GM10248 (cell line): ENCODE data around the gene TRRAP.

Source experiments
- CTCF ChIA-PET: fragments of 300-600 bp; sonication (Branson Sonifier 250); formaldehyde crosslinking; extraction: SDS; loops from one replicate; lab custom pipeline; 2021; ENCODE audit warnings: antibody characterized with exemption; lab: Yijun Ruan, JAX
- POLR2A ChIA-PET: fragments of 350-650 bp; sonication (Branson Sonifier 250); formaldehyde crosslinking; extraction: SDS; loops from one replicate; lab custom pipeline; 2020; ENCODE audit warnings: antibody characterized with exemption; lab: Yijun Ruan, JAX
- DNase-seq: peaks from one replicate; pipeline ENCODE4 v3.0.0; 2012; ENCODE audit errors: extremely low spot score
- TF ChIP-seq, protein P1 (sequence below): IDR thresholded peaks from 2 replicates; pipeline ENCODE4 v1.5.1; 2012; ENCODE audit warnings: mild to moderate bottlenecking, low read depth; ENCODE audit errors: extremely low read depth, missing control alignments, control extremely low read depth

TRRAP gene

DNA sequence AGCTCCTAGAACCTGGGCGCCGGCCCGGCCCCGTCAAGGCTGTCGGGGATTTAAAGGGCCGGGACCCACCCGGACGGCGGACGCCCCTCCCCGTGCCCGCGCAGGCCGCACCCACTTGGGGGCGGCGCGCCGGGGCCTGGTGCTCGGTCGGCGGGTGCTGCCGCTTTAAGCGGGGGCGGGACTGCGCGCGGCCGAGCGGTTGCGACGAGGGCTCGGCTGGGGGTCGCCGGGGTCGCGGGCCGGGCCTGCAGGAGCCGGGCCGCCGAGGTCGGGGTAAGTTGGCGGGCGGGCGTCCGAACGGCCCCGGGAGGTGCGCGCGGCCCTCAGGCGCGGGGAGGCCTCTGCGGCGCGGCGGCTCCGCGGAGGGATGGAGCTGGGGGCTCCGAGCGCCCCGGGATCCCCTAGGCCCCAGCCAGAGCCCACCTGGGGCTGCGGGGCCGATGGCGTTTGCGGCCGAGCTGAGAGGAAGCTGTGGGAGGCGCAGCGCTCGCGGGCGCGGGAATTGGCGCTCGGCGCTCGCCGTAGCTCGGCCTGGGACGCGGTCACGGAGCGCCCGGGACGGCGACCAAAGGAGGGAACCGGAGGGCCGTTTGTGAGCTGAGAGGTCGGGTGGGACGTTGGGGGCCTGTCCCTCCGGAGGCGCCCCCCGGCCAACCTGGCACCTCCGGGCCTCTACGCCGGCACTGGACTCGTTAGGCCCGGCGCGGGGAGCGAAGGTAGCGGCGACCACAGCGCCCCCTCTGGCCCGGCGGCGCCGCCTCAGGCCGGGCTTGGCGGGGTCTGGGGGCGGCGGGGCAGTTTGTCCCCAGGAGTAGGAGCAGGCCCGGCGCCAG is at the start of gene TRRAP:
Gene TRRAP (plus strand): TSS at position 168 of the 833 bp plus-strand sequence. CDS start 2,619 bp downstream, outside the sequence.
- ChIA-PET POLR2A (interaction anchor here (0.5 to 0.7 kb wide), 3 partner anchors 39 to 1774 kb away, joined by 3 to 5 read pairs (median 3); no protein-coding TSS in a partner anchor), CTCF (interaction anchor here (0.7 to 2.2 kb wide), 20 partner anchors 9 to 548 kb away, joined by 3 to 13 read pairs (median 4); partner anchors contain the start of gene BAIAP2L1)
- TF ChIP-seq, protein P1, sequence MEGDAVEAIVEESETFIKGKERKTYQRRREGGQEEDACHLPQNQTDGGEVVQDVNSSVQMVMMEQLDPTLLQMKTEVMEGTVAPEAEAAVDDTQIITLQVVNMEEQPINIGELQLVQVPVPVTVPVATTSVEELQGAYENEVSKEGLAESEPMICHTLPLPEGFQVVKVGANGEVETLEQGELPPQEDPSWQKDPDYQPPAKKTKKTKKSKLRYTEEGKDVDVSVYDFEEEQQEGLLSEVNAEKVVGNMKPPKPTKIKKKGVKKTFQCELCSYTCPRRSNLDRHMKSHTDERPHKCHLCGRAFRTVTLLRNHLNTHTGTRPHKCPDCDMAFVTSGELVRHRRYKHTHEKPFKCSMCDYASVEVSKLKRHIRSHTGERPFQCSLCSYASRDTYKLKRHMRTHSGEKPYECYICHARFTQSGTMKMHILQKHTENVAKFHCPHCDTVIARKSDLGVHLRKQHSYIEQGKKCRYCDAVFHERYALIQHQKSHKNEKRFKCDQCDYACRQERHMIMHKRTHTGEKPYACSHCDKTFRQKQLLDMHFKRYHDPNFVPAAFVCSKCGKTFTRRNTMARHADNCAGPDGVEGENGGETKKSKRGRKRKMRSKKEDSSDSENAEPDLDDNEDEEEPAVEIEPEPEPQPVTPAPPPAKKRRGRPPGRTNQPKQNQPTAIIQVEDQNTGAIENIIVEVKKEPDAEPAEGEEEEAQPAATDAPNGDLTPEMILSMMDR, result peak; percentile 86
- DNase-seq, result peak; percentile 89

DNA sequence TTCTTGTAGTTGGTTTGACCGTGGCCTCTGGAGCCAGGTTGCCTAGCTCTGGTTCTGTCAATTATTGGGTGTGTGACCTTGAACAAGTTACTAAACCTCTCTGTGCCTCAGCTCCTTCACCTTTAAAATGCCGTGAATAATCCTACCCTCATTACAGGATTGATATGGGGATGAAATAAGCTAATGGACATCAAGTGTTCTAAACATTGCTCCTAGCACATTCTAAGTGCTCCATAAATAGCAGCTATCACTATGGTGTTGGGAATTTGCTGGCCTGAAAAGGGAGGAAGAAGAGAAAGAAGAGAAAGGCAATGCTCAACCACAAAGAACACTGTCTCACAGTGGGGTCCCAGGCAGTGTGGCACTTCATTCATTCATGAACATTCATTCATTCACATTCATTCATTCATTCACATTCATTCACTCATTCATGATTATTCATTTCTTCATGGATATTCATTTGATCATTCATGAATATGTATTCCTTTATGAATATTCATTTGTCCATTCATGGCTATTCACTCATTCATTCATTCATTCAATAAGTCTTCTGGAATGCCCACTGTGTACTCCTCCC is 47.3 kb upstream of the TRRAP start:
- ChIA-PET CTCF (interaction anchor here (0.6 to 17.4 kb wide), 7 partner anchors 11 to 403 kb away, joined by 3 to 358 read pairs (median 3); no protein-coding TSS in a partner anchor), POLR2A (no interaction called here)
- no peak for DNase-seq
- TF ChIP-seq, protein P1, result no peak

DNA sequence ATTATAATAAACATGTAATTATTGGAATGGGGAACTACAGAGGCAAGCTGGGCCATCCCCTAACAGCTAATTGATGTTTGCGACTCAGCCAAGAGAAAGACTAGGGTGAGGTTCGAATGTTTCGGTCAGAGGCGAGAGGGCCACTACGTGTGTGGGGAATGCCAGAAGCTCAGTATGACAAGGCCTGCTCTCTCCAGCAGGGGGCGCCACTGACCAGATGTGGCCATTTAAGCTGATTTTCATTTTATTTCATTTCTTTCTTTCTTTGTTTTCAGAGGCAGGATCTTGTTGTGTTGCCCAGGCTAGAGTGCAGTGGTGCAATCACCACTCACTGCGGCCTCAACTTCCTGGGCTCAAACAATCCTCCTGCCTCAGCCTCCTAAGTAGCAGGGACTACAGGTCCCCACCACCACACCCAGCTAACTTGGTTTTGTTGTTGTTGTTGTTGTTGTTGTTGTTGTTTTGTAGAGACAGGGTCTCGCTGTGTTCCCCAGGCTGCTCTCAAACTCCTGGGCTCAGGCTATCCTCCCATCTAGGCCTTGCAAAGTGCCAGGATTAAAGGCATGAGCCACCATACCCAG is 46.6 kb upstream of the TRRAP start:
- POLR2A ChIA-PET, result no interaction called here
- TF ChIP-seq, protein P1, result peak; percentile 32
- CTCF ChIA-PET, result interaction anchor here (0.8 to 17.4 kb wide), 8 partner anchors 10 to 404 kb away, joined by 3 to 358 read pairs (median 4); no protein-coding TSS in a partner anchor
- no peak for DNase-seq

DNA sequence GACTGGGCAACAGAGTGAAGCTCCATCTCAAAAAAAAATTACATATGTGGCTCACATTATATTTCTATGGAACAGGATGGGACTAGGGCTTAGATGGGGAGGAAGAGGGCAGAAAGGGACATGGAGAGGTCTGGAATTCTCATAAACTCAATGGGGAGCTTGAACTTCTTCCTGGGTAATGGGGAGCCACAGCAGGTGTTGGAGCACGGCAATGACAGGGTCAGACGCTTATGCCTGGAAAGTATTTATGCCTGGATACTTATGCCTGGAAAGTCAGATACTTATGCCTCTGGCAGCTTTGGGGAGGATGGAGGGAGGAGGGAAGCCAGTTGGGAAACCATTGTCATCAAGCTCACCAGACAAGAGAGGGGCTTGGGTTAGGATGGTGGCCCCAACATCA is 45.3 kb upstream of the TRRAP start:
- no peak for DNase-seq
- TF ChIP-seq, protein P1, result no peak
- ChIA-PET POLR2A (no interaction called here), CTCF (interaction anchor here (0.9 to 17.4 kb wide), 9 partner anchors 9 to 431 kb away, joined by 3 to 358 read pairs (median 4); no protein-coding TSS in a partner anchor)

DNA sequence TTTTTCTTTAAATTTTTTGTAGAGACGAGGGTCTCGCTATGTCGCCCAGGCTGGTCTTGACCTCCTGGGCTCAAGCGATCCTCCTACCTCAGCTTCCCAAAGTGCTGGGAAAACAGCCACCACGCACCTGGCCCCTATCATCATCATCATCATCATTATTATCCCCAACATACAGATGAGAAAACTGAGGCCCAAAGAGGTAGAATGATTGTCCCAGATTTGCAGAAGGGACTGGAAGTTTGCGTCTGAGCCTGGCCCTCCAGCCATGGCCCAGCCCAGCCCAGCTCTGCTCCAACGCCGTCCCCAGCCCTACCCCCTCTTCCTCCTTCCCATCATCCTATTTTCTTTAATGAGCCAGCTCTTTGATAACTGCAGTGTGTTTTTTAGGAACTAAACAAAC is 43.4 kb upstream of the TRRAP start:
- ChIA-PET CTCF (interaction anchor here (1.1 to 17.4 kb wide), 4 partner anchors 12 to 407 kb away, joined by 3 to 358 read pairs (median 5); no protein-coding TSS in a partner anchor), POLR2A (no interaction called here)
- TF ChIP-seq, protein P1, result no peak
- no peak for DNase-seq
